ENCODE data around the gene MRPL10.

DNA sequence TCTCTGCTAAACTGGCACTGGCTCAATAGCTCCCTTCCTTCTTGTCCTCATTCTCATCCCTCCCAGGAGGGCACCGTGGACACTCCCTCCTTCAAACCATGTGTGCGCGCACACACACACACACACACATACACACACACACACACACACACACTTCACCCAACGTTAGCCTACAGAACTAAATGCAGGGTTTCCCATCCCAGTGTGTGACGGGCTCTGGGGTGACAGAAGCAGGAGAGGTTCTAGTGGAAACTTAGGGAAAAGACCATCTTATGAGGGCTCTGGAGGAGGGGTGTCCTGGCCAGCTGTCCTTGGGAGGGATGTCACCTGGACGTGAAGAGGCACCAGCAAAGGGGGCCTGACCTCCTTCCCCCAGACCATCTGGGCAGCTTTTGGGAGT lies 29.4 kb downstream of the MRPL10 start:
- no peak for TF ChIP-seq MAX (IDR thresholded peaks at IDR 0.05; ENCODE audit: insufficient read depth, insufficient read length)
- TF ChIP-seq, protein P1, sequence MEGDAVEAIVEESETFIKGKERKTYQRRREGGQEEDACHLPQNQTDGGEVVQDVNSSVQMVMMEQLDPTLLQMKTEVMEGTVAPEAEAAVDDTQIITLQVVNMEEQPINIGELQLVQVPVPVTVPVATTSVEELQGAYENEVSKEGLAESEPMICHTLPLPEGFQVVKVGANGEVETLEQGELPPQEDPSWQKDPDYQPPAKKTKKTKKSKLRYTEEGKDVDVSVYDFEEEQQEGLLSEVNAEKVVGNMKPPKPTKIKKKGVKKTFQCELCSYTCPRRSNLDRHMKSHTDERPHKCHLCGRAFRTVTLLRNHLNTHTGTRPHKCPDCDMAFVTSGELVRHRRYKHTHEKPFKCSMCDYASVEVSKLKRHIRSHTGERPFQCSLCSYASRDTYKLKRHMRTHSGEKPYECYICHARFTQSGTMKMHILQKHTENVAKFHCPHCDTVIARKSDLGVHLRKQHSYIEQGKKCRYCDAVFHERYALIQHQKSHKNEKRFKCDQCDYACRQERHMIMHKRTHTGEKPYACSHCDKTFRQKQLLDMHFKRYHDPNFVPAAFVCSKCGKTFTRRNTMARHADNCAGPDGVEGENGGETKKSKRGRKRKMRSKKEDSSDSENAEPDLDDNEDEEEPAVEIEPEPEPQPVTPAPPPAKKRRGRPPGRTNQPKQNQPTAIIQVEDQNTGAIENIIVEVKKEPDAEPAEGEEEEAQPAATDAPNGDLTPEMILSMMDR (IDR thresholded peaks at IDR 0.05; ENCODE audit: extremely low read depth in 1 of 2, insufficient read depth in 1 of 2, low read depth in 1 of 2, low read length in 2 of 2): no peak
- TF ChIP-seq EZH2 (IDR thresholded peaks at IDR 0.05; ENCODE audit: borderline replicate concordance, low read depth, low read length, severe bottlenecking): no peak
- no peak for TF ChIP-seq POLR2A (IDR thresholded peaks at IDR 0.05; ENCODE audit: low read depth, low read length)
- no peak for TF ChIP-seq POLR2AphosphoS5 (IDR thresholded peaks at IDR 0.05; ENCODE audit: insufficient read depth, low read depth, low read length)
- TF ChIP-seq GATA2 (IDR thresholded peaks at IDR 0.05; ENCODE audit: insufficient read depth, insufficient read length, low read depth, low read length): no peak
- TF ChIP-seq FOS (IDR thresholded peaks at IDR 0.05; ENCODE audit: borderline replicate concordance, insufficient read depth, low read length): no peak
- no peak for TF ChIP-seq JUN (IDR thresholded peaks at IDR 0.05; ENCODE audit: borderline replicate concordance, insufficient read depth, insufficient read length, low read depth)
